ENCODE data around the gene POU2F3.

DNA sequence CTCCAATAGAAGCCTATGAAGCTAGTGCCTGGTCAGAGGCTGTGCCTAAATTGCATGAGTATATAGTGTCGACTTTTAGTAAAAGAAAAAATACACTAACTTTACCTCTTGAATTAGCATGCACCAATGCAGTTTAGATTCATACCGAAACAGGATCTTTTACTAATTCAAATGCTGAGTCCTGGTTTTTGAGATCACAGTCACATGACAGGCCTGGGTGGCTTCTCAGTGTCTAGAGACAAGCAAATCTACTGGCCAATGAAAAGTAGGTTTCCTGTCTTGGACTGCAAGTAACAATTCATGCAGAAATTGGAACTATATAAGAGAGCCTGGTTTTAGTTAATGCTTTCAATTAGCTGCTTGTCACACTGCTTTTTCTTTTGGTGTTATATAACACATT lies 103.5 kb downstream of the POU2F3 start:
- TF ChIP-seq TCF7L2 (IDR thresholded peaks at IDR 0.05; ENCODE audit: low read depth, low read length) (no peak), ETV5 (CRISPR knock-in tag; IDR thresholded peaks at IDR 0.05; ENCODE audit: borderline replicate concordance) (no peak), MXI1 (IDR thresholded peaks at IDR 0.05; ENCODE audit: borderline replicate concordance, low read depth, low read length) (no peak), HCFC1 (IDR thresholded peaks at IDR 0.05; ENCODE audit: low read depth, low read length) (no peak), REST (IDR thresholded peaks at IDR 0.05; ENCODE audit: borderline replicate concordance in 1 of 2, low read depth in 1 of 2, low read length in 2 of 2) (no peak), ZFP36L1 (CRISPR knock-in tag; IDR thresholded peaks at IDR 0.05) (no peak), CREB3 (CRISPR knock-in tag; IDR thresholded peaks at IDR 0.05) (no peak), MAX (IDR thresholded peaks at IDR 0.05) (no peak), IKZF1 (IDR thresholded peaks at IDR 0.05) (no peak), RFX5 (IDR thresholded peaks at IDR 0.05; ENCODE audit: low read depth, low read length) (no peak)
